Activated CD8-positive, alpha-beta memory T cell treated with anti-CD3 and anti-CD28 coated beads for 48 hours (primary cell): ENCODE results near the gene PTPRJ.
"Not testable (repeated sequence)": the region's sequence is repeated elsewhere in the genome, so short reads cannot be mapped to it uniquely, and the experiment has no call there.

Experiments used
- DNase-seq, 3 experiments: peaks; one replicate each; pipeline ENCODE4 v3.0.0-alpha.2; 2020; ENCODE audit warnings: low read depth in 2 of 3, low spot score in 2 of 3

Gene PTPRJ

DNA sequence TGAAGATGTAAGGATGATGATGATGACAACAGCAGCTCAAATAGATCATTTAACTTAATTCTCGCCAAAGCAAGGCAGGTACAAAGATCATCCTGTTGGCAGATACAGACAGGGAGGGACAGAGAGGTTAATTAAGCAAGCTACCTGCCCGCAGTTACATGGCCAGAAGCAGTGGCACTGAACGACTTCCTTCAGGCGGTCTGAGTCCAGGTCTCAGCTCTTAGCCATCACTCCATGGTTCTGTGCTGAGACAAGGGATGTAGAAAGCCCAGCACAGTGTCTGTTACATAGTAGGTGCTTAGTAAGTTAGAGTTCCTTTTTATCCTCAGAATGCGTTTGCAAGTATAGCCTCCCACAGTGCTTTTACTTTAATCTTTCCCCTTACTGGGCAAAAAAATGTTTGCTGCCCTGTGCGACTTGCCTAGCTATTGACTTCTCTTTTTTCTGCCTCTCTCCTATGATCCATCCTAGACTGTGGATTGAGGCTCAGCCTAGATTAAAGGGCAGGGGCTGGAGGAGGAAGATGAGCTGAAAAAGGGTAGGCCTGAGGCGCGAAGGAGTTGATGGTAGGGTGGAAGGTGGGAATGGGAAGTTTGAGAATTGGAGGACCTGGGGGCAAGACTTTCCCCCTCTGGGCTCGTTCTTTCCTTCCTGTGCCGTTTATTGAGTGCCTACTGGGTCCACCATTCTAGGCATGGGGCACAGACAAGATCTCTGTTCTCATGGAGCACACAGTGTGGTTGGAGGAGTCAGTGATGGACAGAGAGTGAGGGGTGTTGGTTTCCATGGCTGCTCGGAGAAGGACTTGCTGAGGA, 128.1 kb downstream of the PTPRJ start:
- DNase-seq: no peak

DNA sequence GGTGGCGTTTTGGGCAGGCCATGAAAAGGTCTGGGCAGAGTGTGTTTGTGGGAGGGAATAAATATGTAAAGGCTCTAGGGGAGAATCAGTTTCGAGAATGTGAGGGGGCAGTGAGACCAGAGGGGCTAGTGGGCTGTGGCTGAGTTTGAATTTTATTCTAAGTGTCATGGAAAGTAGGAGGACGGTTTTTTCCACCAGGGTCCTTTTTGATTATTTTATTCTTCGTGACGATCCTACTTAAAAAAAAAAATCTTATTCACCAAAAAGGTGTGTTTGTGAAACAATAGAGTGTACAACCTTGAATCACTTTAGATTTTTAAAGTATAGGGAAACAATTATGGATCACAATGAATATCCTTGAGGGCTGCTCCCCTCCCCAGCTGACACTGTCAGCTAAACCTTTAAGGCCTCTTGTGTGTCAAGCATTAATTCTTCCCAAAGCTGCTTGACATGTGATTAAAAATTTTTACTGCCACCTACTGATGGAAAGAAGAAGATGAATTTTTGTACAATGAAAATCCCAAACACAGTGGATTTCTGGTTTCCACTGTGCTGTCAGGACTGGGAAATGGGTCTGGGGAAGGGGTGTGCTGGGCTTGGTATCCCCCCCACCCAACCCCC, 128.8 kb downstream of the PTPRJ start:
- DNase-seq: no peak

DNA sequence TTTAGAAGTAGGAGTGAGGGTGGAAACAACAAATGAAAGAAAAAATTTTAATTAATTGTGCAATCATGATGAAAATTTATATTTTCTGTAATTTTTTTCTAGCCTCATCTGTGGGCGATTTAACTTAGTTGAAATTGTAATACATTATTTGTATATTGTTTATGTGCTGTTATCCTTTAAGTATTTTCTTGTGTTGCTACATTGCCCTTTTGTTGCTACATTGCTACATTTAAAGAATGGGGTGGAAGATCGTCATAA, 130.1 kb downstream of the PTPRJ start:
- DNase-seq: no peak

DNA sequence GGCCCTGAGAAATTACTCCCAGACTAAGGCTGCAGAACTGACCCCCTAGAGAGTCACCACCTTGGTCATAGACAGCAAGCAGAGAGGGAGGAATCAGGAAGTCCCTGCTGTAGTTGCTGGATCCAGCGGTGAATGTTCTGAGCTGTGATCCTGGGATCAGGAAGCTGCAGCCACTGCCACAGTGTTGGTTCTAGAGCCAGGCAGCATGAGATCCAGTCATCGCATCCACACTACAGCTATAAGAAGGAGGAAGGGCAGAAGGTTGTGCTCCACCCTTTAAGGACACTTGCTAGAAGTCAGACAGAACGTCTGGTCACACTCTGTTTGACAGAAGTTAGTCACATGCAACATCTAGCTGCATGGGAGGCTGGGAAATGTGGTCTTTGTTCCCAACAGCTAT, 131.5 kb downstream of the PTPRJ start:
- no peak for DNase-seq

DNA sequence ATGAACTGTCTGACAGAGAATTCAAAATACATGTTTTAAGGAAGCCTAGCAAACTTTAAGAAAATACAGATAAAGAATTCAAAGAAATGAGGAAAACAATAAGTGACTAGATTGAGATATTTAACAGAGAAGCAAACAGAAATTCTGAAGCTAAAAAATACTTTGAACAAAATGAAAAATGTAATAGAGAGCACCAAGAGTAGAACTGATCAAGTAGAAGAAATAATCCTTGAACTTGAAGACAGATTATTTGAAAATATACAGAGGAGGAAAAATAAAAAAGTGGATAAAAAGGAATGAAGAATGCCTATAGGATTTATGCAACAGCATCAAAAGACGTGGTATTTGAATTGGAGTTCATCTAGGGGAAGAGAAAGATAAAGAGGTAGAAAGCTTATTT, 134.4 kb downstream of the PTPRJ start:
- DNase-seq: no peak

DNA sequence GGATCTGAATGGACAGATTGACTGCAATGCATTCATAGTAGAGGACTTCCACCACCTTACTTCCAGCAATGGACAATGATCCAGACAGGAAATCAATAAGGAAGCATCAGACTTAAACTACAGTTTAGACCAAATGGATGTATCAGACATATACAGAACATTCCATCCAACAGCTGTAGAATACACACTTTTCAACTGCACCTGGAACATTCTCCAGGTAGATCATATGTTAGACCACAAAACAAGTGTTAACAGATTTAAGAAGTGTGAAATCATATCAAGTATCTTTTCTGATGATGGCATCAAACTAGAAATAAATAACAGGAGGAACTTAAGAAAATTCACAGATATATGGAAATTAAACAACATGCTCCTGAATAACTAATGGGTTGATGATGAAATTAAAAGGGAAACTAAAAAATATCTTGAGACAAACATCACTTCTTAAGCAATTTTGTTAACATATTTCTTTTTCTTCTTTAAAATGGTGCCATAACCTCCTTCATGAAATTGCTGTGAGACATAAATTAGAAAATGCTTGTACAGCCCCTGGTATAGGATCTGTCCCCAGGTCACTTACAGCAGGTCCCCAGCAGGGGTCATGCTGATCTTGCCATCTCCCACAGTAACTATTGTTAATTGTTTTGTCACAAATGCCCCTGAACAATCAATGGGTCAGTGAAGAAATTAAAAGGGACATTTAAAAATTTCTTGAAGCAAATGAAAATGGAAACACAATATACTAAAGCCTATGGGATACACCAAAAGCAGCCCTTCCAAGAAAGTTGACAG, 136.3 kb downstream of the PTPRJ start:
- DNase-seq: no peak

DNA sequence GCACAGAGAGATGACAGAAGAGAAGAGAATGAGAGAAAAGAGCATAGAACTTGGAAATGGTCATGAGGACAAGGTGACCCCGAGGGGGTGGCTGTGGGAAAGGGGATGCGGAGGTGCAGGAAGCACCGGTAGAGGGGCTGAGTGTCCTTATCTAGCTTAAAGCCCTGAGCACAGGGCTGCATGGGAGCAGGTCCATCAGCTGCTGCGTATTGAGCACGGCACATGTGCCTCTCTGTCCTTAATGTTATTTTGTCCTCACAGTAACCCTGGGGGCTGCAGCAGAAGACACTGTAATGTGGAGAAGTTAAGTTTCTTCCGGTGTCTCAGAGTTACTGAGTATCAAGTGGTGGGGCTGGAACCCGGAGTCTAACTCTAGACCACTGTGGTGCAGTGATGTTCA, 141.9 kb downstream of the PTPRJ start:
- no peak for DNase-seq

DNA sequence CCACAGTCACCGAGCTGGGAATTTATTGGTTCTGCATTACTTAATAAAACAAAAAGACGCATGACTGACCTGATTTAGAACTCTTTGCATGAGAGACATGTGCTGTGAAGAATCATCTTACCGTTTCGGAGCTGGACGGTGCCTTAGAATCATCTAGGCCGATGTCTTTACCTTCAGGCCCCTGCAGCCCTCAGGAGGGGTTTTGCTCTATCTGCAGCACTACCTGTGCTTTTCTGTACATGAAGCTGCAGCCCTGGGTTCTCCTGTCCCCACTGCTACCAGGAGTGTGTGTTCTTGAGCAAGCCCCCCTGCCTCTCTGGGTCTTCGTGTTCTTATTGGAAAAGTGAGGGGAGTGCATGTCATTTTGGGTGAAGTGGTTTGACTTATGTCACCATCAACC, 142.3 kb downstream of the PTPRJ start:
- no peak for DNase-seq

DNA sequence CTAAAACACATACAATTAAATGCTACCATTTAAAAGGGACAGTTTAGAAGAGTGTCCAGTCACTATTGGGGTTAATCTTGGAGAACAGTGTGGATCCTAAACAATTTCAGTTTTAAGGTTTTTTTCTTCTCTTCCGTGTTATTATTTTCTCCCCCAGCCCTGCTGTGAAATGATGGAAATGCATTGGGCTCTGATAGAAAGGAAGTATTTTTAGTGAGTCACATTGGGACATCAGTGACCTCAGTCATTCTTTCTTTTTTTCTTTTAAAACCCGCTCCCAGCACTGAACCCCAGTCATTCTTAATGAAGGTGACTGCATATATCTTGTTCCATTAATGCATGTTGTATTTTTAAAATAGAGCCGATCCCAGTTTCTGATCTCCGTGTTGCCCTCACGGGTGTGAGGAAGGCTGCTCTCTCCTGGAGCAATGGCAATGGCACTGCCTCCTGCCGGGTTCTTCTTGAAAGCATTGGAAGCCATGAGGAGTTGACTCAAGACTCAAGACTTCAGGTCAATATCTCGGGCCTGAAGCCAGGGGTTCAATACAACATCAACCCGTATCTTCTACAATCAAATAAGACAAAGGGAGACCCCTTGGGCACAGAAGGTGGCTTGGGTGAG, 143.0 kb downstream of the PTPRJ start:
- no peak for DNase-seq

DNA sequence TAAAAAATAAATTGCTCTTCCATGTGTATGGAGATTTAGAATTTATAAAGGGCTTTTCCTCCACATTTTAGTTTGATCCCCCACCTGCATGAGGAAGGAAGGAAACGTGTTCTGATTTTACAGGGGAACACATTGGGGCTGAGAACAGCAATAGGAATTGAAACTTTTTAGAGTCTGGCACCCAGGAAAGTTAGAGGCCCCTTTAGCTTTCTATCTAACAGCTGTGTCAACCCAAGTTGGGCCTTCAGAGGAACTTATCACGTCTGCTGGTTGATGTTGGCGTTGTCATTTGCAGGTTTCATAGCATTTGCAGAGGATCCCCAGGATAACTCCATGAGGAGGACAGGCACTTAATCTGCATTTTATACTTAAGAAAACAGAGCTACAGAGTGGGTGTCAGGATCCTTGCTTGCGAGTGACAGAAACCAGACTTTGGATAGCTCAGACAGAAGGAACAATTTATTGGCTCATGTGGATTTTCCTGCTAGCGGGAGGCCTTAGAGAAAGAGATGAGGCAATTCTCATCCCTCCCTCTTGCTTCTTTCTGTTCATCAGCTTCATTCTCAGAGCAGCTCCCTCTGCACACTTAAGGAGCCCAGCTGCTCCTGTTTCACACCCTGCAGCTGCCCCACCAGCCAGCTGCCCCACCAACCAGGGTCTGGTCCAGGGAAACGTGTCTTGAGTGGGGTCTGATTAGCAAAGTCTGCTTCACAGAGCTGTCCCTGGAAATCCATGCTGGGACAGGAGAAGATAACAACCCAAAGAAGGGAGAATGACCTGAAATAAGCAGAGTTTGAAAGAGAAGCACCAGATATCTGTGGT, 143.8 kb downstream of the PTPRJ start:
- no peak for DNase-seq

DNA sequence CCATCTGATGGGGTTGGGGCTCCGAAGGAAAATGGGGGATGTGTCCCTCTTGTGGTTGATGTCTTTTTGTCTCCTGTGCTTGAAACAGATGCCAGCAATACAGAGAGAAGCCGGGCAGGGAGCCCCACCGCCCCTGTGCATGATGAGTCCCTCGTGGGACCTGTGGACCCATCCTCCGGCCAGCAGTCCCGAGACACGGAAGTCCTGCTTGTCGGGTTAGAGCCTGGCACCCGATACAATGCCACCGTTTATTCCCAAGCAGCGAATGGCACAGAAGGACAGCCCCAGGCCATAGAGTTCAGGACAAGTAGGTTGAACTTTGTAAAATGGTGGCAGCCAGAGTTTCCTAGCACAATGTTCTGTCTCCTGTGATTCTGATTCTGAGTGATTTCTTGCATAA, 144.5 kb downstream of the PTPRJ start:
- no peak for DNase-seq

DNA sequence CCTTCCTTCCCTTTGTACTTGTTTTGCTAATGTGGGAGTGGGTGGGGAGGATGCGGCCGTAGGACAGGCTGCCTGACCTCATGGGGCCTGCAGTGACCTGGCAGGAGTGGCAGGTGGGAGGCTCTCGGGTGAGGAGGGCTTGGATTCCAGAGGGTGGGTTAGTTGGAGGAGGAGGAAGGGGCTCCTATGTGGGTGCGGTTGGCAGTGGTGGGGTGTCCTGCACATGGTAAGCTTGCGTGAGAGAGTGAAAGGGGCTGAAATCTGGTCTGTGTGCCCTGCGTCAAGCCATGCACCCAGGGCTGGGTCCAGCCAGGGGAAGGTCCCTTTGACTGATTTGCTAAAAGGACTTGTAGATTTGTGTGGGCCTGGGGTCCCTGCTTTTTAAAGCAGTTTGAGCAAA, 145.5 kb downstream of the PTPRJ start:
- no peak for DNase-seq

DNA sequence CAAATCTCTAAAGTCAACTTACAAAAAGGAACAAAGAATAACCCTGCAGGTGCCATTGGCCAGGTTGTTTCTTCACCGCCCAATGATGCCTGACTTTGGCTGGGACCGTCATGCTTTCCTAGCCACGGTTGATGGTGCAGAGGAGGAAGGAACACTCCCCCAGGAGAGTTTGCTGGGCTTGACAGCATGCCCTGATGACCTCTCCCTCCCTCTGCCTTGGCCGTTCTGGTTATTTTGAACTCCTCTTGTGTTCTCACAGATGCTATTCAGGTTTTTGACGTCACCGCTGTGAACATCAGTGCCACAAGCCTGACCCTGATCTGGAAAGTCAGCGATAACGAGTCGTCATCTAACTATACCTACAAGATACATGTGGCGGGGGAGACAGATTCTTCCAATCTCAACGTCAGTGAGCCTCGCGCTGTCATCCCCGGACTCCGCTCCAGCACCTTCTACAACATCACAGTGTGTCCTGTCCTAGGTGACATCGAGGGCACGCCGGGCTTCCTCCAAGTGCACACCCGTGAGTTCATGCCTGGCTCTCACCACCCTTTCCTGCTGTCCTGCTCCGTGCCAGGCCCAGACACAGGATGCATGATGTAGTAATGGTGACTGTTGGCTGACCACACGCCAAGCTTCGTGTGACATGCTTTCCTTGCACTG, 147.3 kb downstream of the PTPRJ start:
- no peak for DNase-seq

DNA sequence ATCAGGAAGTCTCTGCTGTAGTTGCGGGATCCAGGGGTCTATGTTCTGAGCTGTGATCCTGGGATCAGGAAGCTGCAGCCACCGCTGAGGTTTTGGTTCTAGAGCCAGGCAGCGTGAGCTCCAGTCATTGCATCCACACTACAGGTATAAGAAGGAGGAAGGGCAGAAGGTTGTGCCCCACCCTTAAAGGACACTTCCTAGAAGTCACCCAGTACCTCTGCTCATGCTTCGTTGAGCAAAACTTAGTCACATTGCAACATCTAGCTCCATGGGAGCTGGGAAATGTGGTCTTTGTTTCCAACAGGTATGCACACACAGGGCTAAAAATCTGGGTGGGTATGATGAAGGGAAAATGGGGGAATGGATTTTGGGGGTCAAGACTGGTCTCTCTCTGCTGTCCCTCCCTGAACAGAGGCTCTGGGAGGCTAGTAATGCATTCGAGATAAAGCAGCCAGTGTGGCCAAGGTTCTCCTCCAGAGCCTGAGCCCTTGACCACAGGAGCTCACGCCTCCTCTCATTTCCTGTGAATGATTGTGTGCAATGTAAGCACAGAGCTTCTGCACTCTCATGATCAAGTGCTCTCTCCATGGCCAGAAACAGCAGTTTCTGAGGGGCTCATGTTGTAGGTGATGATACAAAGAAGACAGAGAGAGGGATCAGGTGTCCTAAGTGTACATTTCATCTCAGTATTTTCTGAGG, 149.5 kb downstream of the PTPRJ start:
- no peak for DNase-seq

DNA sequence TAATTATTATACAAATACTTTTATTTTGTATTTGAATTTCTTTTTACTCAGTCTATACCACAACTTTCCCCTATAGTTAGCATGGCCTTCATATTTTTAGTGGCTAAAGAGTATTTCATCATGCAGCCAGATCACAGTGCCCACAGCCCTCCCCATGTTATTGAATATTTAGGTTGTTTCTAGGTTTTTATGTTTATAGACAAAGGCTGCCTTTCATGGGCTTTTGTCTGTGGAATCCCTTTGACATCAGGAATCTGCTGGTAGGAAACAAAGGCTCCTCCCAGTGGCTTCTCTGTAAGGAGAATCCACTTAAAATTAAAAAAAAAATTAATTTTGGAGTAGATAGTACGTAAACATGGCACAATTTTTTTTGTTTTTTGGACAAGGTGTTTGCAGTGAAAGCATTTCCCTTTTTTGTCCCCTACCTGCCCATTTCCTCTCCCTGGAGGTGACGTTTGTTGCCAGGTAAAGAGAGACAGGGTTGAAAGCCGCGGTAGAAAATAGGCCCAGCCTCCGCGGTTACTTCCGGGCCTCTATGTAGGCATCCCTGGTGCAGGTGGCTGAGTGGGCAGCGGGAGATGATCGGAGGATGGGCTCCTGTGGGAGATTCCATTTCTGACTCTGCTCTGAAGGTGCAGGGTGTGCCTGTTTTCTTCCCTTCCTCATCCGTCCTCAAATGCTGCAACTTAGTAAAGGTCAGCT, 154.0 kb downstream of the PTPRJ start:
- DNase-seq: no peak

DNA sequence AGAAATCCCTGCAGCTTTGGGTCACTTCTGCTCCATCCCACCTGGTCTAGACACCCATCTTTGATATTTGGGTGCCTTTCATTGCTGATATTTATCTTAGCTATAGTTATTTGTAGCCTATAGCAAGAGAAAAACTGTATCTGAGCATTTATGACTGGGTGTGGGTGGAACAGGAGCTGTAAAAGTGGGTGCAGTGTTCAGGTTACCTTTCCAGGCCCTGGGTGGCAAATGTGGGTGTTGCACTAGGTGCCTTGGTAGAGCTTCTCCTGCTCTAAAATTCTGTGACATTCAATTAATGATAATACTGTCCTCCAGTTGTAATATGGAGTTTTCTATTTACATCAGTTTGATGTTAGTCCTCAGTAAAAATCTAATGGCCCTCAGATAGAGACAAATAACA, 157.9 kb downstream of the PTPRJ start:
- no peak for DNase-seq

DNA sequence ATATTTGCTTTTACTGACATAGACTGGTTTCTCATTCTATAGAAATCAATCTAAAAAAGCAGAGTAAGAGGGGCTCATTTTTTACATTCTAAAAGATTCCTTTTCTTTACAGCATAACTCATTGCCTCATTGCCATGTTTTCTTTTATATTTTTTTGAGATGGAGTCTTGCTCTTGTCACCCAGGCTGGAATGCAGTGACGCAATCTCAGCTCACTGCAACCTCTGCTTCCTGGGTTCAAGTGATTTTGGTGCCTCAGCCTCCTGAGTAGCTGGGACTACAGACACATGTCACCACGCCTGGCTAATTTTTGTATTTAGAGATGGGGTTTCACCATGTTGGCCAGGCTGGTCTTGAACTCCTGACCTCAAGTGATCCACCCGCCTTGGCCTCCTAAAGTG, 159.5 kb downstream of the PTPRJ start:
- not testable (repeated sequence) for DNase-seq

DNA sequence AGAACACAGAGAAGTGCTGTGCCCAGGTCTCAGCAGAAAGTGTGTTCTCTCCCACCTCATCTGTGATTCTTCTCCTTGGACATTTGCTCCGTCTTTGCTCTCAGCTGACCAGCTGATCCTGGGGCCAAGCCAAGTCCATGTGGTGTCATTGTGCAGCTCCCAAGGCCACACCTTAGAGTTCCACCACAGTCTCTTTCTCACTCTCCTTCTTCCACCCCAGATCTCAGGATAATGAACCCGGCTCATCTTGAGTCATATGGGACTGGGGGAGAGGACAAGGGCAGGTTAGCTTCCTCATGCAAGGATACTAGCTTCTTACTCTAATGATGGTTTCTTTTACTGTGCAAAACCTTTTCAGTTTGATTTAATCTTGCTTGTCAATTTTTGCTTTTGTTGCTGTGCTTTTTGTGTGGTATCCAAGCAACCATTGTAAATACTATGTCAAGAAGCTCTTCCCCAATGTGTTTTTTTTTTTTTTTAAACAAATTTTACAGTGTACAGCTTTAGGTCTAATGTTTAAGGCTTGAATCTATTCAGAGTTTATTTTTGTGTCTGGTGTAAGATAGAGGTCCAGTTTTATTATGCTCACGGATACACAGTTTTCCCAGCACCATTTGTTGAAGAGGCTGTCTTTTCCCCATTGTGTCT, 161.2 kb downstream of the PTPRJ start:
- DNase-seq: no peak

DNA sequence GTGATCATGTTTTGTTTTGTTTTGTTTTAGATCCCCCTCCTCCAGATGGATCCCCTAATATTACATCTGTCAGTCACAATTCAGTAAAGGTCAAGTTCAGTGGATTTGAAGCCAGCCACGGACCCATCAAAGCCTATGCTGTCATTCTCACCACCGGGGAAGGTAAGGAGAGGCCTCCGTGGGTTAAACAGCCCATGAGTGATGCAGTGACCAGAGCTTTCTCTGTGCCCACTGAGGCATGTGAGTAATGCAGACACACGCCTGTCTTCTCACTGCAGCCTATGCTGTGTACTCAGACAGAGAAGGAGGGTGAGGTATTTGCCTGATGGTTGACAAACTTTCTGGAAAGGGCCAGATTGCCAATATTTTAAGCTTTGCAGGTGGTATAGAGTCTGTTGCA, 162.5 kb downstream of the PTPRJ start:
- no peak for DNase-seq
